Colon (tissue), 2 donors: ENCODE measurements around the gene PTPRN2.

Experiments used
- FAIRE-seq: peaks from 2 replicates; lab custom pipeline; 2012; peaks lifted over from hg19 to GRCh38; lab: Jason Lieb, UNC
- donor health status: control.
- donor health status: control.

The PTPRN2 gene

DNA sequence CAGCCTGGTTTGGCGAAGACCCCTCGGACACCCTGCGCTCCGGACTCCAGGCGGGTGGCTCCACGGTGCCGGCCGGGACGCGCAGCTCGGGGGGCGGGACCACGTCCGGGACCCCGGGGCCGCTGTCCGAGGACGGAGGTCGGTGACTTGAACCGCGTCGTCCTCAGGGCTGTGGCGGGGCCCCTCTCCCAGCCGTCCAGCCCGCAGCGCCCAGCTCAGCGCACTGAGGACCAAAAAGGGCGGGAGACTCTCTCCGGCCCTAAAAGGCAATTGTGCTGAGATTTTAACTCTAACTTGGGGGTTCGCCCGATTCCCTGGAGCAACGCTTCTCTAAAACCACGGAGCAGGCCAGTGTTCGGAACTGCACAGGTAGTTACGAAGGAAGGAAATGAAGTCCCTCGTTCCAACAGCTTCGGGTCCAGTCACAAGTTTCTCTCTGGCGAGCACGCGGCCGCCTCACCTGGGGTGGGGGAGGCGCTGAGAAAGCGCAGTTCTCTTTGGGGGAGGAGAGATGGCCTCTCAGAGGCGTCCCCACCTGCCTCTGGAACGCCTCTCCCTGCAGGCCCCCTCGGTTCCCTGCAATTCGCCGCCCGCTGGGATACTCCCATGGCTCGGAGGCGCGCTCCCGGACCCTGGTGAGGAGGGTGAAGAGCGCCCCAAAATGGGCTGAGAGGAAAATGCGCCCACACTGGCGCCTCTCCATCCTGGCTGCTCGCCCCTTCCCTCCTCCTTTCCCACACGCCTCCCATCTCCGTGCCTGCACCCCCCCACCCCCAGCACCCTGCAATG is 898.2 kb downstream of the PTPRN2 start:
- FAIRE-seq: no peak

DNA sequence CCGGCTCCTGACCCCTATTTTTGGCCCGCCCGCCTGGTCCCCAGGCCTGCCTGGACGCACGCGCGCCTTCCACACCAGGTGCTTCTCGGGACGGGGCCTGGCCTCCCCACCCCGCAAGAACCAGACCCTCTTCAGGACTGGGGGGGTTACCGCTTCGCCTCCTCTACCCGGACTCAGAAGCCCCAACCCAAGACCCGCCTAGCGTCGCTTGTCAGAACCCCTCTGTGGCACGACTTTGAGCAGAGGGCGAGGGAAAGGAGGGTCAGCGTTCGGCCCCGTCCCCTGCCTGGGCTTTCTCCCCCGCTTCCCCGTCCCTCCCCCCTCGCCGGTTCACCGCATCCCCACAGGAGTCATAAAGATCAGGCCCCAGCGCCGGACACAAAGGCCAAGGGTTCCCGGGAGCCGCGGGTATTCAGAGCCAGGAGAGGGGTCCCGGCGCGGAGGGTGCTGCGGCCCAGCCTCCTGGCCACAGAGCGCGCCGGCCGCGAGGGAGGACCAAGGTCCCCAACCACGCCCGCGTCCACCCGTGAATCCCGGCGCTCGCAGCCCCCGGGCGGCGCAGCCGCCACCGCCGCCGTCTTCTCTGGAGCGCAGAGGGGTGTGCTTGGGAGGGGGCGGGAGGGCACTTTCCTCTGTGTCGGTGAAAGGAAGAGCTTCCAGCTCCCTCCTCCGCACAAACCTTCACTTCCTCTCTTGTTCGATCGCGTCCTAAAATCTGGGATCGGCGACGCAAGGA is 898.9 kb downstream of the PTPRN2 start:
- no peak for FAIRE-seq

DNA sequence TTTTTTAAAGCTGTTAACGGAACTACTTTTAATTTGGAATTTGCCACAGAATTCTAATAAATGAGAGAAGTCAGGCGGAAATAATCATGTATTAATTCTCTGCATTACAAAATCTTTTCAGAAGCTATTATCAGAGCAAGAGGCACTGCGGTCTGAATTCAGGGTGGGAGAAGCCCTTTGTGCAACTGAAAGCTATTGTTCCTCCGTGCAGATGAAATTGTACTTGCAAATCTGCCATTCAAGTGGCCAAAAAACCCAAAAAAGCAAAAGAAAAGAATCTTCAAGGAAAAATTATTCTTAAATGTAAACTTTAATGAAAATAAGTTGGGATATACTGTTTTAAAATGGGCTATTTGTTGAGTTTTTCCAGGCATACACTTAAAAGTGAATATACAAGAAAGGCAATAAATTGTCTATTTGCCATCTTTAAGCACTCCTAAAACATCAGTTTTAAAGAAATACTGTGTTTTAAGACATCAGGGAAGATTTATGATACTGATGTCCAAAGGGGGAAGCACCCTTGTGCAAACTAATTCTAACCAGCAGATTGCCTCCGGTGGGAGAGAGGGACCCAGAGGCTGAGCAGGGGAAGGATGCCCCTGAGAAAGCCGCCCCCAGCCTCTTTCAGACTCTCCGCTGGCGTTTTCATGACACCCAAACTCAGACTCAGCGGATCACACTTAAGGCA is 899.6 kb downstream of the PTPRN2 start:
- no peak for FAIRE-seq

DNA sequence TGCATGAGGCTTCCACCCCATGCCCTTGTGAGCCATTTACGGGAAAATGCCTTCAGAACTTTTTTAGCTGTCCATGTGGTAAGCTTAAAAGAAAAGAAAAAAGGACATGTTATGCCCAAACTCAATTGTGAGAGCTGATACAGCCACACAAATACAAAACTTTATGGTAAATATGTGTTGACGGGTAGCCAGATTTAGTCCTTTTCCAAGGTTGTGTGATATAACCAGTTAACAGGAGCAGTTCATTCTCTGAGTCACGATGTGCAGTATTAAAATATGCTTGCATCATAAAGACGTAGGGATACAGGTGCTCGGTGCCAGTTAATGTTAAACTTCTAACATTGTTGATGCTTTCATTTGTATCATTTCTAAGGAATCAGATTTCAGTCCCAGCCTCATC is 900.5 kb downstream of the PTPRN2 start:
- FAIRE-seq: no peak

DNA sequence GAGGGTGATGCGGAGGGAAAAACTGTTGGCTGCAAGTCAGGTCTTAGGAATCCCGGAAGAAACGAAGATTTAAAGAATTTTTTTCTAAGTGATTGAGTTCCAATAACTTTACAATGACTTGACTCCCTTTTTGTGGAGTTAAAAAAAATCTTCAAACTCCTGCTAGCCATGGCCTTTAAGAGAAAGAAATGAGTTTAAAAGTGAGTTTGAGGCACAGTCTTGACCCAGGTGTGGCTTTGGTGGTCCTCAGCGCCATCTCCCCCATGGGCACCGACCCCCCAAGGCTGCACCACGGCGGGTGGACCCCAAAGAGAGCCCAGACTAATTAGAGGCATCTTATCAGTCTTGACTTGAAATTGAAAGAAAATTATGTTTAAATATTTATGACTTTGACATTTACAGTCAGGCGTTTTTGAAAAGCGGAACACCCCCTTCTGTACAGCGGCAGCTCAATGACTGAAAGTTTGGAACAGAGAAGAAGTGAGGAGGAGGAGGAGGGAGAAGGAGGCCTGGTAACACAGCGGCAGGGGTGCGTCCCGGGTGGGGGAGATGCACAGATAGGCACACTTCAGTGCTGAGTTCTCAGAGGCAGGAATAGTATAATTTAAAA is 901.2 kb downstream of the PTPRN2 start:
- no peak for FAIRE-seq

DNA sequence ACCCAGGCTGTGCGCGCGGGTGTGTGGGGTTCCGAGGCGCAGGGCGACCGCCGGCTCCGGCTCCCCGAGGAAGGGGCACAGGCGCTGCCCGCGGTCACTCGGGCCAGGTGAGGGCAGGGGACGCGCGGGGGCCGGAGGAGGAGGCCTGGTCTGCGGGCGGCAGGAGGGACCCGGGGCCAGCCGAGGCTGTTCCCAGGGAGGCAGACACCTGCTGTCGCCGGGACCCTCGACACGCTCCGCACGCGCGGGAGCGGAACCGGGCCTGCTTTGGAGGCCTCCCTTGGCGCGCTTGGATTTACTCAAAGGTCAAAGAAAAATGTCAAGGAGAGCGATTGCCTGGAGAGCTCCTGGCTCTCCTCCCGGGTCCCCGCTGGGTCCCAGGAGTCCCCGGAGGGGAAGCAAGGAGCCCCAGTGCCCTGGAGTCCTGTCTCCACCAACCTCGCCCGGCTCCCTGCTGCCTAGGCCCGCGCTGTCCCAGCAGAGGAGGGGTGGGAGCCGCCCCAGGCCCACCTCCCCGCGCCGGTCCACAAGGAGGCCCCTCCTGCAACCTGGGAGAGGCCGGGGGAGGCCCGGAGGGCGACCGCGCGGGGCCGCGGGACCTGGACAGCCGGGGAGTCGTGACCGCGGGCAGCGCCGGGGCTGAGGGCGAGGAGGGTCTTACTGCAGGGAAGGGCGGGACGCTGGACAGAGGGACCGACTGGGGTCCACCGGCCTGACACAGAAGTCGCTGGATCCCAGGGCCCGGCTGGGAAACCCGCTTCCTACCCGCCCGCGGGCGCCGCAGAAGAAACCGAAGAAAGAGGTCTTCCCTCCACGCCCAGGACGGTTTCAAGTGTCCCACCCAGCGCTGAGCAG is 902.0 kb downstream of the PTPRN2 start:
- FAIRE-seq: no peak

DNA sequence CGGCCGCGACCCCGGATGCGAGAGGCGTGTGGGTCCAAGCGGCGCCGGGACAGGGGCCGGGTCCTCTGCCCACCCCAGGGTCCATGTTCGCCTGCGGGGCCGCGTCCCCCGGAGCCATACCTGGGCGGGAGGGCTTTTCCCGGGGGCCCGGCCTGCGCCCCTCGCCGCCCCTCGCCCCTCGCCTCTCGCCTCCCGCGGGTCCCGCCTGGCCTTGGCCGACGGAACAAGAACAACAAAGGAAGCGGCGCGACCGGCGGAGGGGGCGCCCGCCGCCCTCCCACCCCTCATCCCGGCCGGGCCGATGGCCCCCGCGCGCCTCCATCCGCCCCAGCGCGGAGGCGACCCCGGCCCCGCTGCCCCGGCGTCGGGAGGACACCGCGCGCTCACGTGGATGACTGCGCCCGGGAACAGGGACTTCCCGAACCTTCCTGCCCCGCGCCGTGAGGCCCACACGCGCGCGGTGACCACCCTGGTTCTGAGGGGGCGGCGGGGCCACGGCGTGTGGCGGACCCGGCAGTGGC is 902.7 kb downstream of the PTPRN2 start:
- no peak for FAIRE-seq

DNA sequence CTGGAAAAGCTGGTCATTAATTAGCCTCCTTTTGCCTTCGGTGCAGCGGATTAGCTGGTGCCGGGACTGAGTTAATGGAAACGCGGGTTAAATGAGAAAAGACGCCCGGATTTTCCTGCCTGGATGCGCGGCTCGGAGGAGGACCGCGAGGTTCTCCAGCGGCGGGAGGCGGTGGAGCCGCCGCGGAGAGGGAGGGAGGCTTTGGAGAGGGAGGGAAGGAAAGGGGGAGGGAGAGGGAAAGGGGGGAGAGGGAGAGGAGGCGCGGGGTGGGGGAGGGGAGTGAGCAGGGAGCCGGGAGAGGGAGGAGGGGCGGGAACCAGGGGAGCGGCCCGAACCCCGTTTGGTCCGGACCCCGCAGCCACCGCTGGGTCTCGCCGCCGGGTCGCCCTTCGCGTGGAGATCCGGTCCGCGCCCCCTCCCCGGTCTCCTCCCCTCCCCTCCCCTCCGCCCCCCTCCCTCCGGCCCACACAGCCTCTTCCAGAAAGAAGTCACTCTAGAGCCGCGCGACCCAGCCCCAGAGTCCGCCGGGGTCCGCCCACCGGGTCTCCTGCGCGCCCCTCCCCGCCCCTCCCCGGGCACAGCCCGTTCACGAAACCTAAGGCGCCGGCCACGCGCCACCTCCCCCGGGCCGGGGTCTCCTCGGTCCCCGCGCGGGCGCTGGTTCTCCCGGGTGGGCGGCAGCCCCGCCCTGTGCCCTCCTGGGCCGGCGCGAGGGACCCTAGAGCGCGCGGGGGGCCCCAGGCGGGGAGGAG is 903.3 kb downstream of the PTPRN2 start:
- FAIRE-seq: no peak

DNA sequence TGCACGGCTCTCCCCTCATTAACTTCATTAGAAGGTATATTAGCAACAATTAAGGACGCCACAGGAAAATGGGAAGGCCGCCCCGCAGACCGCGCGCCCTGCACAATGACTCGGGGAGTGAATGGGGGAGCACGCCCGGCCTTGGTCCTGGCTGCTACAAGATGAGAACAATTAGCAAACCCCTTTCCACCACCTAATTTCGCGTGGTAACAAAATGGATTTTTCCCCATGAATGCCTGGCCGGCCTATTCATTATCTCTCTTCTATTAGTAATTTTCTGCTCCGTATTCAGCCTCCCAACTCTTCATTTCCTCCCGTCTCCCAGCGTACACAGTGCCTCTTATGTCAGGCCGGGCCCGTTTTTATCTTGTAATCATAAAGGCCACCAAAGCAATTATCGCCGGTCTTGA is 903.9 kb downstream of the PTPRN2 start:
- FAIRE-seq: no peak

DNA sequence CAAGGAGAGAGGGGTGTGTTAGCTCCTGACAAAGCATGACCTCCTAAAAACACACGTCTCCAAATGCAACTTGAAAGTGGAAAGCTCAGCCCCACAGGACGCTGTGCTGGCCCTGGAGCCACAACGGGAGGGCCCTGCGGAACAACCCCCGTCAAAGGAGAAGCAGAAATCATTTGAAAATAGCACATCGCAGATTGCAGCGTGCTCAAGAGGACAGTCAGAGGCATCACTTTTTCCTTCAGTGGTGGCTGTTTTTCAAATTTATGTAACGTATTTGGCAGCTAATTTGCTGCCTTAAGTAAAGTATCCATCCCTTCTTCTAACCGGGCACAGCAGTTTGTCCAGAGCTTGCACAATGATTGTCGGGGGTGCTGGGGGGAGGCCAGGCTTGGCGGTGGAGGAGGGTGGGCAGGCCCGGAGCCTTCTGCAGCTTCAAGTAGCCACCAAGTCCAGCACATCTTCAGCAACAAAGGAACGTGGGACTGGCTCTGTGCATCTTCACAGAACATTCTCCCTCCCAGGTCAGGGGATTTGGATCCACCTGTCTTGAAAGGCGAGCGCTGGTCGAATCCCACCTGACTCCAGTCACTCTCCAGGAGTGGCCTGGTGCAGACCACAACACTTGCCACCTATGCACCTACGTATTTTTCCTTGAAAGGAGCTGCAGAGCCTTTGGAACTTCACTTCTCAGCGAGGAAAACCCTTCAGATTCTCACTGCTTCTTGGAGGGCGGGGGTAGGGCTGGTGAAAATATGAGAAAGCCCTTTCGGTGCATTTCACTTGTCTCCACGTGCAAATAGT is 904.5 kb downstream of the PTPRN2 start:
- no peak for FAIRE-seq

DNA sequence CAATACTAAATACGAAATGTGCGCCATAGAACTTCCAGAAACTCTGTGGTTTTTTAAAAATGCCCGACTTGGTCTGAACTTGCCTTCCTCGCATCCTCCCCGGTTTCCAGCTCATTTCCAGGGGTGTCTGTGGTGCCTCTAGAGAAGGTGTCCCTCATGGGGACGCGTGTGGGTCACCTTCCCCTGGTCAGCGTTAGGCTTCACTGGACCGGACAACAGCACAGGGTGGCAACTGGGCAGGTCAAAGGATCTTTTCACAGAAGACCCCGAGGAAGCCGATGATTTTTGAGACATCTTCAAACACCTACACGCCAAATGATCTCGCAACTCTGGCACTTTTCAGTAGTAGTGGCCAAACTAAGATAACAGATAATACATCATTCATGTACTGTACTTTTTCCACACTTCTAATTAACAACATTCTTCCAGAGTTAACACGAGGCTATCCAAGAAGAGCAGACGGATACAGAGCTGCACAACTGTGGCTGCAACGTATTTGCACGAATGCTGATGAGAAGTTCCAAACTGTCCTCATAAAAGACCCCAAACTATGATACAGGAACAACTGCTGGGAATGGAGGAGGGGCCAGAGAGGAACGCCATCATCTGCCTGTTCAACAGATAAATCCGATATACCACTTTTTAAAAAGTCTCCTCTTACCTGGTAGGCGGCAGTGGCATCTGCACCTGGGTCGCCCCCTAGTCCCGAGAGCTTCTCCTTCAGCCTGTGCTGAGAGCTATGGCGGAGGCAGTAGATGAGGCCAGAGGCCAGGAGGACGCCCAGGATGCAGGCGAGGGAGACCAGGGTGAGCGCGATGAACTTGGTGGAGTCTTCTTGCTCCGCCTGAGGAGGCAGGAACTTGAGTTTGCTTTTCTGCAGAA is 905.3 kb downstream of the PTPRN2 start:
- FAIRE-seq: no peak

DNA sequence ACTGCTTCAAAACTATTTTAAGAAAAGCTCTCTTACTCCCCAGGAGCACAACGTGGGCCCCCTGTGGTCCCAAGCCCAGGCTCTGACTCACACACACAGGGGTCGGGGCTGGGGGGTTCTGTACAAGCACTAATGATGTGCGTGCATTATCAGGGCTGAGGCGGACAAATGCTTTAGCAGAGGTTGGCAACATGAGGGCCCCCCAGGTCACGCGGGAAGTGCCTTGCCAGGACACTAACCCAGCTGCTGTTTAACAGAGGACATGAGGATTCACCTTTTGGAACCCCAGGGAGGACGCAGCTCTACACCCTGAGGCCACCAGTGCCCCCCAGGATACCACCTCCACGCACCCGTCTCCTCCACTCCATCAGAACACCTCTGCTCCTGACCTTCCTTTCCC is 908.0 kb downstream of the PTPRN2 start:
- no peak for FAIRE-seq

DNA sequence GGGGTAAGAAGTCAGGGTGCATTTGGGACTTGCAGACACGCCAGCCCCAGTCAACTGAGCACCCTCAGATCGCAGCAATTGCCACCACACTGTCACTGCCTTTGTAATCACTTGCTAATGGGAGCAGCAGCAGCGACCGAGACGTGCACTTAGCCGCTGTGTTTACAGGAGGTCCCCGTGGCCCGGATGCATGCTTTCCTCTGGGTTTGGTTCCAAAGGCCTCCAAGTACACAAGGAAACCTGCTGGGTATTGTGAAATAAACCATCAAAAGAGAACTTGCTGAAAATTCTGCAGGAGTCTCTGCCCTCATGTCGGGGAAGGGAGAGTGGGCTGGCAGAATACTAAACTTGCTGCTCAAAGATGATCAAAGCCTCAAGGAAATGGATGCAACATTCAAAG is 909.1 kb downstream of the PTPRN2 start:
- no peak for FAIRE-seq

DNA sequence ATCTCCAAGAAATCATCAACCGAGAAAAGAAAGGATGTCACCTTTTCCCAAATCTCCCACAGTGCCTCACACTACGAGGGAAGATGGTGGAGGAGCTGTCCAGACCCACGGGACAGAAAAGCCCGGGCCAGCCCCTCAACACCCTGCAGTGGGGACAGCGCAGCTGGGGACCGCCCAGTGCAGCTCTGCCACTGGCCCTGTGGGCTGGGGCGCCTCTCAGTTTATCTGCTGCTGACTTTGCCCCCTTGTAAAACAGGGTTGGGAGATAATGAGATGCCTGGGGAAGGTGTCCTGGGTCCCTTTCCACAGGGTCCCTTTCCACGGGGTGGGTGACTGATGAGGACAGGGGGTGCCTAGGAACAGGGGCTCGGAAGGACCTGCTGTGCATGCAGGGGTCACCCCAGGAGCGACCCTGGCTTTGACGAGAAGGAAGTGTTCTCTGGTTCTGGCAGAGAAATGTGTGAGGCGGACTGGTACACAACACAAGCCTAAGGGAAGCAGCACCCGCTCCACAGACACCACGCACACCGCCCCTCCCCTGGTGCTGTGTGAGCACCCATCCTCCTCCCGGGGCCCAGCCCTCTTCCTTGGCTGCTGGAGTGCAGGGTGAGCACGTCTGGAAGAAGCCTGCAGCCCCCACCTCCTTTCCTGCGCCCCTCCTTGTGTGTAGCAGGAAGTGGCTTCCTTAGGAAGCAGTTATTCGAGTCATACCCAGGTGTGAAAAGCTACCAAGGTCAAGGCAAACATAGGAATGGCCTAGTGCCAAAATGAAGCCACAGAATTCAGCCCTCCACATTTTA is 911.0 kb downstream of the PTPRN2 start:
- no peak for FAIRE-seq

DNA sequence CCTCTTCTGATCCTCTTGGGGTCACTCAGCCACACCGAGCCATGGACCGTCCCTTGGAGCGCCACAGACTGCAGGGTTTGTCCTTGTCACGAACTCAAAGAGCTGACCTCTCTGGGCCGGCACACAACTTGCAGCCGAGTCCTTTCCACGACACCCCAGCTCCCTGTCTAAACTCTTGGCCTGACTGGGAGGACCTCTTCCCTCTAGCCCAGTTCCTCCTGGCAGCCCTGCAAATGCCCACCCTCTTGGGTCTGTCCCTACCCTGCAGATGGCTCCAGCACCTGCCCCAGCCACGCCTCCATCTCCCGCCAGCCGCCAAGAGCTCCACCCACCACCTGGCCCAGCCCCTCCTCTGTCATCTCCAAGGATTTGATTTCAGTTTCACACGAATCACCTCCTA is 911.6 kb downstream of the PTPRN2 start:
- no peak for FAIRE-seq

DNA sequence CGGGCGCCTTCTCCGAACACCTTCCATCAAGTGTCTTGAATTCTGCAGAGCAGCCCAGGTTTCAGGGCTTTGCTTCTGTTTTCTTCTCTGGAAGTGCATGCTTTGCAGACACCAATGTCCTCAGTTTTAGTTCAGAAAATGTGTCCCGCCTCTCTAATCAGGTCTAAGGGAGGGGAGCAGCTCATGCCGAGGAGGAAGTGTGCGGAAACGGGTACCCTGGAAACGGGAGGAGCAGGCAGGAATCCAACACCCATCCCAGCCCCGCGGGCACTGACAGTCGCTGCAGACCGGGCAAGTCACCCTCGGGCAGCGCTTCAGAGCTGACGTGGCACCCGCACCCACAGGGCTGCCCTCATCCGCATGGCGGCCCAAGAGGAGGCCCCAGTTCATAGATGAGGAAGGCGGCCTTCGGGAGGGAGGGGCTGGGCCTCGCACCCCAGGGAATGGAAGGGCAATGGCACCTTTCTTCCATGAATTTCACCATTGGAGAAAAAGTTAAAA is 912.1 kb downstream of the PTPRN2 start:
- FAIRE-seq: no peak

DNA sequence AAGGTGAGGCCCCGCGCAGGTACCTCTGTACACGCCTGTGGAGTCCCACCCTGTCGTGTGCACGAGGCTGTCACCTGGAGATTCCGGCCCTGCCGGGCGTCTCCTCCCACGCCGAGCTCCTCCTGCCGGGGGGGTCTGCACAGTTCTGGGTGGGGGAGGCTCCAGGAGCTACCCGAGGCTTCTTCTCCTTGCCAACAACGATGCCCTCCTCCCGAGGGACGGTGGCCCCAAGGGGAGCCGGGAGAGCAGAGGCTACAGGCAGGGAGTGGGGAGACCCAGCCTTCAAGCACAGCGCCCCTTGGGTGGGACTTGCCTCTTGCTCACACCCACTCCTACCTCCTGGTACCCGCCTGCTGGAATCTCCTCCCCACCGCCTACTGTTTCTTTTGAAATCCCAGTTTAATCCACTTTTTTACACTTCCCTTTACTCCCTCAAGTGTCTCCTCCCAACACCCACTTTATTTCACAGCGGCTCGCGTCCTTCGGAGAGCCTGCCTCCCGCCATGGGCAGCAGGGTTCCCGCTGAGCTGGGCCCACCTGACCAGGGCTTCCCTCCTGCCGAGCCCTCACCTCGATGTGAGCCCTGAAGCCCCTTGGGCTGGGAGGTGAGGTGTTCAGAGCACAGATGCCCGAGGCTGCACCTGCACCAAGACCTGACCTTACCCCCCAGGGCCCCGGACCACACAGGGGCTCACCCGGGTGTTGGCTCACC is 912.8 kb downstream of the PTPRN2 start:
- no peak for FAIRE-seq
